A549 (cell line): ENCODE data around the gene HDAC3.

Experiments
- BHLHE40 ChIP-seq: IDR thresholded peaks from 2 replicates; pipeline ENCODE4 v1.6.1; 2012; ENCODE audit warnings: low read depth, low read length, inconsistent platforms
- CEBPB ChIP-seq, 2 experiments: fragments of >200 bp in 1 of 2; sonication (Bioruptor Twin) in 1 of 2; formaldehyde crosslinking in 1 of 2; IDR thresholded peaks; 2 replicates each; pipeline ENCODE4 v1.6.1; 2012 to 2016
- CTCF ChIP-seq: fragments of >200 bp; sonication (Bioruptor Twin); formaldehyde crosslinking; IDR thresholded peaks from 3 replicates; pipeline ENCODE4 v1.5.1; 2016
- EP300 ChIP-seq, 2 experiments: fragments of >200 bp; sonication (Bioruptor Twin); formaldehyde crosslinking; IDR thresholded peaks; 2 replicates in 1 of 2; 3 replicates in 1 of 2; pipeline ENCODE4 v1.6.1; 2016 to 2017
- MAZ ChIP-seq: fragments of 150-350 bp; IDR thresholded peaks from 2 replicates; pipeline ENCODE4 v1.6.1; 2014; ENCODE audit warnings: antibody characterized with exemption, low read depth, low read length, borderline replicate concordance
- MYC ChIP-seq: IDR thresholded peaks from 2 replicates; pipeline ENCODE4 v1.6.1; 2012; ENCODE audit warnings: mild to moderate bottlenecking, inconsistent platforms, low read length, improper control_type of control experiment, borderline replicate concordance
- POLR2A ChIP-seq: IDR thresholded peaks from 2 replicates; pipeline ENCODE4 v1.6.1; 2012; ENCODE audit warnings: mild to moderate bottlenecking, low read length
- POLR2AphosphoS2 ChIP-seq: conservative IDR thresholded peaks from 2 replicates; pipeline ENCODE4 v1.6.1; 2012; ENCODE audit warnings: low read length, improper control_type of control experiment, inconsistent platforms
- RCOR1 ChIP-seq: fragments of 150-350 bp; IDR thresholded peaks from 2 replicates; pipeline ENCODE4 v1.6.1; 2014; ENCODE audit warnings: antibody characterized with exemption, low read length, low read depth
- ZNF302 ChIP-seq: fragments of 250-450 bp; sonication (Bioruptor Pico); IDR thresholded peaks from 2 replicates; pipeline ENCODE4 v1.9.0; 2021; ENCODE audit warnings: inconsistent platforms, mild to moderate bottlenecking, moderate library complexity
- ZSCAN20 ChIP-seq: fragments of 250-450 bp; sonication (Bioruptor Pico); IDR thresholded peaks from 2 replicates; pipeline ENCODE4 v1.8.0; 2022; ENCODE audit warnings: mild to moderate bottlenecking, moderate library complexity
- TF ChIP-seq, protein P1 (sequence below): IDR thresholded peaks from 2 replicates; pipeline ENCODE4 v1.6.1; 2012
- TF ChIP-seq, protein P2 (sequence below): fragments of 150-350 bp; IDR thresholded peaks from 2 replicates; pipeline ENCODE4 v1.6.1; 2014; ENCODE audit warnings: low read depth, mild to moderate bottlenecking, low read length

- TF ChIP-seq CTCF (no peak), POLR2A (no peak), MAZ (no peak), MYC (no peak), CEBPB (IDR thresholded peaks at IDR 0.05) (no peak), POLR2AphosphoS2 (no peak), ZSCAN20 (CRISPR knock-in tag) (no peak), RCOR1 (no peak), ZNF302 (no peak), BHLHE40 (no peak), EP300 (IDR thresholded peaks at IDR 0.05) (no peak)
- TF ChIP-seq, protein P1, sequence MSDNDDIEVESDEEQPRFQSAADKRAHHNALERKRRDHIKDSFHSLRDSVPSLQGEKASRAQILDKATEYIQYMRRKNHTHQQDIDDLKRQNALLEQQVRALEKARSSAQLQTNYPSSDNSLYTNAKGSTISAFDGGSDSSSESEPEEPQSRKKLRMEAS: no peak
- TF ChIP-seq, protein P2, sequence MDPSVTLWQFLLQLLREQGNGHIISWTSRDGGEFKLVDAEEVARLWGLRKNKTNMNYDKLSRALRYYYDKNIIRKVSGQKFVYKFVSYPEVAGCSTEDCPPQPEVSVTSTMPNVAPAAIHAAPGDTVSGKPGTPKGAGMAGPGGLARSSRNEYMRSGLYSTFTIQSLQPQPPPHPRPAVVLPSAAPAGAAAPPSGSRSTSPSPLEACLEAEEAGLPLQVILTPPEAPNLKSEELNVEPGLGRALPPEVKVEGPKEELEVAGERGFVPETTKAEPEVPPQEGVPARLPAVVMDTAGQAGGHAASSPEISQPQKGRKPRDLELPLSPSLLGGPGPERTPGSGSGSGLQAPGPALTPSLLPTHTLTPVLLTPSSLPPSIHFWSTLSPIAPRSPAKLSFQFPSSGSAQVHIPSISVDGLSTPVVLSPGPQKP: no peak
These were observed 51.1 kb downstream of the HDAC3 start for GRCh38 chr5:141585594-141585993.
